ENCODE results near the gene P2RY4. TPM values are rescaled to one million over a fixed set of nuclear protein-coding genes. Genes with fewer than 3 reads are reported as not detected.
"Not testable (repeated sequence)": the region's sequence is repeated elsewhere in the genome, so short reads cannot be mapped to it uniquely, and the experiment has no call there.

The P2RY4 gene
- total RNA-seq, 1 experiment from 2014 or later: 0.50 TPM

GRCh38 chrX:70281951-70282350, 21.9 kb upstream of the P2RY4 start, which contains the start of gene RAB41:
Gene RAB41, plus strand, starts transcription at chrX:70282172. Its CDS starts 46 bp downstream, at chrX:70282218.
- no peak within 1 kb of the TSS for H3K4me2 ChIP-seq
- POLR2A ChIA-PET (ENCODE audit: unreplicated experiment): no interaction called here
- H3K9me2 ChIP-seq (ENCODE audit: insufficient read depth): no peaks in the 10 kb centered on the region
- no peaks in the 10 kb centered on the region for H3K79me2 ChIP-seq (ENCODE audit: low read depth)
- H3K27me3 ChIP-seq (ENCODE audit: insufficient read depth, low read depth): no peaks in the 10 kb centered on the region
- TF ChIP-seq, protein P1, sequence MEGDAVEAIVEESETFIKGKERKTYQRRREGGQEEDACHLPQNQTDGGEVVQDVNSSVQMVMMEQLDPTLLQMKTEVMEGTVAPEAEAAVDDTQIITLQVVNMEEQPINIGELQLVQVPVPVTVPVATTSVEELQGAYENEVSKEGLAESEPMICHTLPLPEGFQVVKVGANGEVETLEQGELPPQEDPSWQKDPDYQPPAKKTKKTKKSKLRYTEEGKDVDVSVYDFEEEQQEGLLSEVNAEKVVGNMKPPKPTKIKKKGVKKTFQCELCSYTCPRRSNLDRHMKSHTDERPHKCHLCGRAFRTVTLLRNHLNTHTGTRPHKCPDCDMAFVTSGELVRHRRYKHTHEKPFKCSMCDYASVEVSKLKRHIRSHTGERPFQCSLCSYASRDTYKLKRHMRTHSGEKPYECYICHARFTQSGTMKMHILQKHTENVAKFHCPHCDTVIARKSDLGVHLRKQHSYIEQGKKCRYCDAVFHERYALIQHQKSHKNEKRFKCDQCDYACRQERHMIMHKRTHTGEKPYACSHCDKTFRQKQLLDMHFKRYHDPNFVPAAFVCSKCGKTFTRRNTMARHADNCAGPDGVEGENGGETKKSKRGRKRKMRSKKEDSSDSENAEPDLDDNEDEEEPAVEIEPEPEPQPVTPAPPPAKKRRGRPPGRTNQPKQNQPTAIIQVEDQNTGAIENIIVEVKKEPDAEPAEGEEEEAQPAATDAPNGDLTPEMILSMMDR (conservative IDR thresholded peaks at IDR 0.05): no peak
- TF ChIP-seq EZH2 (IDR thresholded peaks at IDR 0.05; ENCODE audit: low read depth): no peak
- no peak for DNase-seq
- intact Hi-C loops (cut with micrococcal nuclease; ENCODE audit: unreplicated experiment): no loop called here
- no peak within 1 kb of the TSS for H2AFZ ChIP-seq
- BruUV-seq (replicated peaks): no TSS peak
- no peaks in the 10 kb centered on the region for H4K20me1 ChIP-seq (ENCODE audit: insufficient read depth)
- CTCF ChIA-PET: no interaction called here
- H3F3A ChIP-seq (ENCODE audit: insufficient read depth, low read depth): no peaks in the 10 kb centered on the region
- no peaks in the 10 kb centered on the region for H3K9me3 ChIP-seq (ENCODE audit: insufficient read depth, low read depth)
- H3K36me3 ChIP-seq (ENCODE audit: low read depth): no peaks in the 10 kb centered on the region
- no peak within 1 kb of the TSS for H3K4me3 ChIP-seq
- H3K4me1 ChIP-seq (replicated peaks; ENCODE audit: insufficient read depth): no peaks in the 10 kb centered on the region
- H3K27ac ChIP-seq: no peak within 1 kb of the TSS

DNA sequence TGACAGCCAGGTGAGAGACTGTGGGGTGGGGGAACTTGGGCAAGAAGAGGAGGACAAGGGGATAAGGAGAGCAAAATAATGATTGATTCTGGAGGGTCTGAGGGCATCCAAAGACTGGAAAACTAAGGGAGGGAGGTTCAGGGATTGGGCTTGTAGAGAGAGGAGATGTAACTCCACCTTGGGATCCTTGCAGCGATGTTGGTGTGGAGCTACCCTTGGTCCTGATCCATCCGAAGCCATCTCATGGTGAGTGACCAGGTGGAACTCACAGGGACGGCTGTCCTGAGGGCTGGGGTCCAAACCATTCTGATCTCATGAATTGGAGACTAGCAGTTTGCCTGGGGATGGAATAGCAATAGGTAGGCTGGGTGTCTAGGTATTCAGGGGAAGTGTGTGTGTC, 20.6 kb upstream of the P2RY4 start:
- no peaks in the 10 kb centered on the region for H3K36me3 ChIP-seq (ENCODE audit: low read depth)
- H4K20me1 ChIP-seq (ENCODE audit: insufficient read depth): no peaks in the 10 kb centered on the region
- no peaks in the 10 kb centered on the region for H3K27me3 ChIP-seq (ENCODE audit: insufficient read depth, low read depth)
- H3K4me3 ChIP-seq: no peak overlapping the region
- TF ChIP-seq, protein P1 (conservative IDR thresholded peaks at IDR 0.05): no peak
- TF ChIP-seq EZH2 (IDR thresholded peaks at IDR 0.05; ENCODE audit: low read depth): no peak
- no peaks in the 10 kb centered on the region for H3K79me2 ChIP-seq (ENCODE audit: low read depth)
- no peaks in the 10 kb centered on the region for H3K4me1 ChIP-seq (replicated peaks; ENCODE audit: insufficient read depth)
- no peaks in the 10 kb centered on the region for H3K9me3 ChIP-seq (ENCODE audit: insufficient read depth, low read depth)
- H3K27ac ChIP-seq: no peak overlapping the region
- no peak for DNase-seq
- H3F3A ChIP-seq (ENCODE audit: insufficient read depth, low read depth): no peaks in the 10 kb centered on the region
- no peak overlapping the region for H2AFZ ChIP-seq
- no peaks in the 10 kb centered on the region for H3K9me2 ChIP-seq (ENCODE audit: insufficient read depth)
- intact Hi-C loops (cut with micrococcal nuclease; ENCODE audit: unreplicated experiment): no loop called here
- no peak overlapping the region for H3K4me2 ChIP-seq
- BruUV-seq (replicated peaks): no TSS peak
- ChIA-PET POLR2A (ENCODE audit: unreplicated experiment) (no interaction called here), CTCF (no interaction called here)

DNA sequence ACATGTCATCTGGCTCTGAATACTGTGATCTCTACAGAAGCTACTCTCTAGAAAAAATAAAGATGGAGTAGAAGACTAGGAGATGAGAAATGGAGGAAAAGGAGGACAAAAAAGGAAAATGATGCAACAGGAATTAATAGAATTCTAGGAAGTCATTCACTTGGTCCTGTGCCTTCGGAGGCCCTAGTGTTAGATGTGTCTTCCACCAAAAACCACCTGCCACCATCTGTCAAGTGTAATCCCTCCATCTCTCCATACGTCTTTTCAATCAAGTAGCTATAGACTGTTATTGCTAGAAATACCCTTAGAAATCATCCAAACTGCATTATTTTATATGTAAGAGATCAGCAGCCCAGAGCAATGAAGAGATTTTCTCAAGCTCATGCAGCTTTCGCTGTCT, 19.1 kb upstream of the P2RY4 start:
- Histone ChIP-seq H3K36me3 (ENCODE audit: low read depth) (no peaks in the 10 kb centered on the region), H3F3A (ENCODE audit: insufficient read depth, low read depth) (no peaks in the 10 kb centered on the region), H3K9me3 (ENCODE audit: insufficient read depth, low read depth) (no peaks in the 10 kb centered on the region), H3K4me3 (no peak overlapping the region), H2AFZ (no peak overlapping the region), H3K9me2 (ENCODE audit: insufficient read depth) (no peaks in the 10 kb centered on the region), H3K79me2 (ENCODE audit: low read depth) (no peaks in the 10 kb centered on the region), H4K20me1 (ENCODE audit: insufficient read depth) (no peaks in the 10 kb centered on the region), H3K4me1 (replicated peaks; ENCODE audit: insufficient read depth) (no peaks in the 10 kb centered on the region), H3K4me2 (no peak overlapping the region), H3K27ac (no peak overlapping the region), H3K27me3 (ENCODE audit: insufficient read depth, low read depth) (no peaks in the 10 kb centered on the region)
- intact Hi-C loops (cut with micrococcal nuclease; ENCODE audit: unreplicated experiment): no loop called here
- BruUV-seq (replicated peaks): no TSS peak
- ChIA-PET POLR2A (ENCODE audit: unreplicated experiment) (no interaction called here), CTCF (no interaction called here)
- TF ChIP-seq EZH2 (IDR thresholded peaks at IDR 0.05; ENCODE audit: low read depth): no peak
- TF ChIP-seq, protein P1 (conservative IDR thresholded peaks at IDR 0.05): no peak
- no peak for DNase-seq

DNA sequence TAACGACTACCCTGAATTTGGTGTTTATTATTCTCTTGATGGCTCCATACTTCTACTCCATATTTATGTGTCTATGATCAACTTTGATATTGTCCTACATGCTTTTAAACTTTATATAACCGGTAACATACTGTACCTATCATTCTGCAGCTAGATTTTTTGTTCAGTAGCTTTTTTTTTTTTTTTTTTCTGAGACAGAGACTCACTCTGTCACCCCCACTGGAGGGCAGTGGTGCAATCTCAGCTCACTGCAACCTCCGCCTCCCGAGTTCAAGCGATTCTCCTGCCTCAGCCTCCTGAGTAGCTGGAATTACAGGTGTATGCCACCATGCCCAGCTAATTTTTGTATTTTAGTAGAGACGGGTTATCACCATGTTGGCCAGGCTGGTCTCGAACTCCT, 14.0 kb upstream of the P2RY4 start:
- H2AFZ ChIP-seq; H3K9me2 ChIP-seq (ENCODE audit: insufficient read depth); H3K4me1 ChIP-seq (replicated peaks; ENCODE audit: insufficient read depth); BruUV-seq (replicated peaks); H3K27ac ChIP-seq; H3K9me3 ChIP-seq (ENCODE audit: insufficient read depth, low read depth); H4K20me1 ChIP-seq (ENCODE audit: insufficient read depth); H3K36me3 ChIP-seq (ENCODE audit: low read depth); H3K4me3 ChIP-seq; intact Hi-C loops (cut with micrococcal nuclease; ENCODE audit: unreplicated experiment); H3F3A ChIP-seq (ENCODE audit: insufficient read depth, low read depth); POLR2A ChIA-PET (ENCODE audit: unreplicated experiment); H3K4me2 ChIP-seq; H3K27me3 ChIP-seq (ENCODE audit: insufficient read depth, low read depth); H3K79me2 ChIP-seq (ENCODE audit: low read depth); DNase-seq: not testable (repeated sequence)
- CTCF ChIA-PET: interaction anchor here (0.7 kb wide), 1 partner anchor 206 kb away, joined by 5 read pairs; no protein-coding TSS in a partner anchor

All from PC-9 (cell line).